ENCODE data around the gene ZNF521.

GRCh38 chr18:25223211-25223610 is 128.8 kb downstream of the ZNF521 start:
- TF ChIP-seq CREB1 (IDR thresholded peaks at IDR 0.05) (no peak), CREB1 (CRISPR knock-in tag; IDR thresholded peaks at IDR 0.05) (no peak), CC2D1A (CRISPR knock-in tag; IDR thresholded peaks at IDR 0.05) (no peak), KLF12 (CRISPR knock-in tag; IDR thresholded peaks at IDR 0.05; ENCODE audit: borderline replicate concordance) (no peak)
- TF ChIP-seq, protein P1, sequence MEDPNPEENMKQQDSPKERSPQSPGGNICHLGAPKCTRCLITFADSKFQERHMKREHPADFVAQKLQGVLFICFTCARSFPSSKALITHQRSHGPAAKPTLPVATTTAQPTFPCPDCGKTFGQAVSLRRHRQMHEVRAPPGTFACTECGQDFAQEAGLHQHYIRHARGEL (CRISPR knock-in tag; IDR thresholded peaks at IDR 0.05): no peak
